C4-2B (cell line): ENCODE measurements around the gene CHCHD6.

Experiments
- CTCF ChIP-seq: fragments of 450-650 bp; conservative IDR thresholded peaks from 2 replicates; pipeline ENCODE4 v1.5.1; 2017; ENCODE audit warnings: mild to moderate bottlenecking
- ZFX ChIP-seq: fragments of 450-650 bp; IDR thresholded peaks from 2 replicates; pipeline ENCODE4 v1.6.1; 2017

- TF ChIP-seq CTCF, result no peak
- TF ChIP-seq ZFX, result no peak
Measured at GRCh38 chr3:126858887-126859286, 154.8 kb downstream of the CHCHD6 start.
